K562 (cell line): ENCODE data around the gene BIRC3. TPM values are rescaled to one million over a fixed set of nuclear protein-coding genes. Genes with fewer than 3 reads are reported as not detected.
A peak's percentile ranks its signal among the peaks of the same experiment; 100 is the strongest.
"Not testable (repeated sequence)": the region's sequence is repeated elsewhere in the genome, so short reads cannot be mapped to it uniquely, and the experiment has no call there.

Experiments used
- ATAC-seq: fragments of 200-7000 bp; cut with Tn5 transposase; 3 replicates; pipeline ENCODE4 v1.9.1; 2020; ENCODE audit warnings: moderate library complexity
- BruUV-seq: library from RNA; stranded (reverse); fragments of 400-500 nt; replicated peaks from 2 replicates; lab custom pipeline; 2021; lab: Mats Ljungman, UMichigan
- CTCF ChIA-PET: fragments of 300-600 bp; formaldehyde crosslinking; extraction: SDS; loops from one replicate; lab custom pipeline; 2021; ENCODE audit warnings: low intra/inter-chr PET ratio; lab: Yijun Ruan, JAX
- POLR2A ChIA-PET: fragments of 300-600, 350-650 bp; sonication (Branson Sonifier 250); formaldehyde crosslinking; extraction: SDS; loops from one replicate; lab custom pipeline; 2021; ENCODE audit warnings: antibody characterized with exemption, inconsistent platforms; lab: Yijun Ruan, JAX
- DNase-seq, 4 experiments: peaks; one replicate each; pipeline versions ENCODE4 v3.0.0 to v3.0.0-alpha.2; 2011 to 2018; ENCODE audit warnings: low spot score in 3 of 4, mixed read lengths in 3 of 4; ENCODE audit errors: extremely low read depth in 1 of 4
- FAIRE-seq: peaks from 2 replicates; lab custom pipeline; 2011; peaks lifted over from hg19 to GRCh38; lab: Jason Lieb, UNC
- H2AFZ ChIP-seq: 2 replicates; pipeline ENCODE4 v1.6.0; 2011; ENCODE audit warnings: low read depth, low read length, control low read depth, inconsistent platforms
- H3K27ac ChIP-seq: fragments of 200-600 bp; 3 replicates; pipeline ENCODE4 v1.8.0; 2011; ENCODE audit warnings: low read depth, mild to moderate bottlenecking, control low read depth, inconsistent platforms, low read length, moderate library complexity, mixed read lengths; ENCODE audit errors: extremely low read depth
- H3K27me3 ChIP-seq, 2 experiments: fragments of 300-600 bp in 1 of 2; 2 replicates in 1 of 2; 3 replicates in 1 of 2; pipeline versions ENCODE4 v1.6.0 to v1.8.0; 2011; ENCODE audit warnings: inconsistent platforms in 2 of 2, low read length in 2 of 2, mild to moderate bottlenecking in 1 of 2, mixed read lengths in 1 of 2, moderate library complexity in 1 of 2; ENCODE audit not compliant: control insufficient read depth in 2 of 2, insufficient read depth in 2 of 2
- H3K36me3 ChIP-seq: fragments of 300-600 bp; 3 replicates; pipeline ENCODE4 v1.8.0; 2011; ENCODE audit warnings: mild to moderate bottlenecking, low read length, inconsistent platforms; ENCODE audit not compliant: control insufficient read depth, insufficient read depth
- H3K4me1 ChIP-seq, 2 experiments: fragments of 200-600 bp in 1 of 2; replicated peaks in 1 of 2; 2 replicates in 1 of 2; 3 replicates in 1 of 2; pipeline versions ENCODE4 v1.5.1 to v1.8.0; 2011; ENCODE audit warnings: inconsistent platforms in 2 of 2, low read length in 2 of 2, mild to moderate bottlenecking in 1 of 2, mixed read lengths in 1 of 2, moderate library complexity in 1 of 2; ENCODE audit not compliant: control insufficient read depth in 2 of 2, insufficient read depth in 2 of 2
- H3K4me2 ChIP-seq: 2 replicates; pipeline ENCODE4 v1.6.1; 2011; ENCODE audit warnings: low read length, control low read depth, inconsistent platforms, mixed read lengths; ENCODE audit not compliant: insufficient read depth
- H3K4me3 ChIP-seq: fragments of 200-600 bp; sonication (generic), shearing (Covaris generic); 2 replicates; pipeline ENCODE4 v1.5.1; 2016; ENCODE audit warnings: control low read depth, inconsistent platforms
- H3K79me2 ChIP-seq: fragments of 200-600 bp; 3 replicates; pipeline ENCODE4 v1.8.0; 2011; ENCODE audit warnings: low read length, inconsistent platforms; ENCODE audit not compliant: control insufficient read depth, insufficient read depth
- H3K9ac ChIP-seq, 2 experiments: 2 replicates each; pipeline versions ENCODE4 v1.6.0 to v1.6.1; 2011; ENCODE audit warnings: low read depth in 2 of 2, low read length in 2 of 2, control low read depth in 1 of 2, inconsistent platforms in 1 of 2, mild to moderate bottlenecking in 1 of 2, mixed read lengths in 1 of 2; ENCODE audit not compliant: insufficient read depth in 1 of 2
- H3K9me1 ChIP-seq: one replicate; pipeline ENCODE4 v1.6.0; 2011; ENCODE audit warnings: inconsistent platforms, mild to moderate bottlenecking, low read length, moderate library complexity; ENCODE audit not compliant: control insufficient read depth, insufficient read depth
- H3K9me3 ChIP-seq: replicated peaks from 2 replicates; pipeline ENCODE4 v1.5.1; 2011; ENCODE audit warnings: low read depth, low read length, inconsistent platforms; ENCODE audit not compliant: control insufficient read depth, insufficient read depth
- H4K20me1 ChIP-seq: replicated peaks from 2 replicates; pipeline ENCODE4 v1.6.1; 2011; ENCODE audit warnings: low read length, inconsistent platforms, mixed read lengths; ENCODE audit not compliant: control insufficient read depth, insufficient read depth
- CREB1 ChIP-seq, 2 experiments: sonication (generic) in 1 of 2; formaldehyde crosslinking in 1 of 2; IDR thresholded peaks; 2 replicates each; pipeline versions ENCODE4 v1.6.1 to v1.8.0; 2012 to 2022; ENCODE audit warnings: inconsistent platforms in 1 of 2, mild to moderate bottlenecking in 1 of 2, missing genetic modification reagents in 1 of 2, moderate library complexity in 1 of 2
- MBD2 ChIP-seq: sonication (generic); IDR thresholded peaks from 2 replicates; pipeline ENCODE4 v1.6.1; 2016; ENCODE audit warnings: low read depth, borderline replicate concordance
- WGBS: fragments of 100-300 bp; shearing (Covaris generic); methylation state at CpG from one replicate; pipeline ENCODE4 v1.1.6; 2016; ENCODE audit warnings: low coverage, mixed read lengths; ENCODE audit not compliant: insufficient coverage; ENCODE audit errors: missing lambda C conversion rate; 5-methylcytosine and 5-hydroxymethylcytosine counted together
- in situ Hi-C: fragments of 300-500 bp; cut with MboI; formaldehyde crosslinking; loops from 4 replicates; pipeline ENCODE4 v1.15.0; 2018; ENCODE audit warnings: inconsistent platforms, mixed read lengths
- intact Hi-C: fragments of 100-400 bp; cut with micrococcal nuclease; formaldehyde crosslinking; loops from 2 replicates; pipeline ENCODE4 v1.14.2; 2022
- polyA plus RNA-seq, 8 experiments: library from polyadenylated mRNA; depleted of rRNA in 4 of 8; stranded (reverse) in 5 of 8; unstranded in 3 of 8; fragments of >200 nt; fragmentation: Nextera tagmentation in 2 of 8; fragmentation: Illumina TruSeq in 1 of 8; extraction: Ambion mirVana in 2 of 8; extraction: Trizol in 1 of 8; gene quantifications; 2 replicates each; pipeline versions ENCODE4 v1.2.1 to v1.2.3, GENCODE V29; 2011 to 2014; ENCODE audit warnings: inconsistent platforms in 1 of 8, missing spikeins in 1 of 8
- total RNA-seq, 7 experiments: library from RNA; depleted of rRNA in 6 of 7; stranded (reverse); fragments of >200 nt in 6 of 7; fragmentation: Illumina TruSeq in 2 of 7; extraction: Trizol in 2 of 7; gene quantifications; 2 replicates each; pipeline versions ENCODE4 v1.2.1 to v1.2.3, GENCODE V29; 2011 to 2021; ENCODE audit warnings: low replicate concordance in 1 of 7

BIRC3 gene
- total and polyA plus RNA-seq, 9 of the 15 experiments (the other 6 are each of a cell fraction or from before 2014, with no cell fraction given), result 0.08 to 0.42 (median 0.18) TPM

- H3K4me2 ChIP-seq, result no peak overlapping the region
- H3K27me3 ChIP-seq, result no peaks in the 10 kb centered on the region; a peak in 1 of 5 replicates
- DNase-seq, result no peak
- in situ Hi-C loops (no loop called here), intact Hi-C loops (no loop called here)
- H3K36me3 ChIP-seq, result no peaks in the 10 kb centered on the region; the same call in 2 of the 3 replicates
- H3K9ac ChIP-seq, result no peak overlapping the region
- H3K27ac ChIP-seq, result no peak overlapping the region
- H3K9me3 ChIP-seq, result no peaks in the 10 kb centered on the region
- TF ChIP-seq MBD2, result no peak
- no peak for TF ChIP-seq CREB1 (IDR thresholded peaks at IDR 0.05)
- no peak for TF ChIP-seq CREB1 (CRISPR knock-in tag; IDR thresholded peaks at IDR 0.05)
- no peaks in the 10 kb centered on the region for H3K79me2 ChIP-seq
- peaks cover 3 to 11% of the 10 kb centered on the region in 2 experiments; a peak in 4 of 5 replicates for H3K4me1 ChIP-seq
- ChIA-PET CTCF (no interaction called here), POLR2A (no interaction called here)
- ATAC-seq, result no peak
- H4K20me1 ChIP-seq, result no peaks in the 10 kb centered on the region
- no peak for FAIRE-seq
- no TSS peak for BruUV-seq
- H3K9me1 ChIP-seq, result no peaks in the 10 kb centered on the region
- H3K4me3 ChIP-seq, result no peak overlapping the region
- no peak overlapping the region for H2AFZ ChIP-seq
Measured at GRCh38 chr11:102338479-102339010, 21.3 kb downstream of the BIRC3 start.

GRCh38 chr11:102341311-102341710, 24.0 kb downstream of the BIRC3 start:
- not testable (repeated sequence) for H3K27ac ChIP-seq, H3K4me2 ChIP-seq, H3K9me1 ChIP-seq, DNase-seq, FAIRE-seq, H3K9ac ChIP-seq, H3K9me3 ChIP-seq, H3K36me3 ChIP-seq, H3K27me3 ChIP-seq, BruUV-seq, H3K4me3 ChIP-seq, ATAC-seq, H4K20me1 ChIP-seq, H3K79me2 ChIP-seq
- POLR2A ChIA-PET, result interaction anchor here (0.6 to 1.6 kb wide), 7 partner anchors 9 to 105 kb away, joined by 3 to 6 read pairs (median 4); no protein-coding TSS in a partner anchor
- in situ Hi-C loops (loop anchor here (5.0 kb wide), 2 partner anchors 54 to 156 kb away; no protein-coding TSS in a partner anchor), intact Hi-C loops (loop anchor here (1.0 to 2.0 kb wide), 4 partner anchors 53 to 325 kb away; no protein-coding TSS in a partner anchor)
- peaks cover 3 to 19% of the 10 kb centered on the region in 2 experiments; a peak in 4 of 5 replicates for H3K4me1 ChIP-seq
- CTCF ChIA-PET, result interaction anchor here (1.1 to 1.7 kb wide), 3 partner anchors 155 to 271 kb away, joined by 3 to 12 read pairs (median 3); no protein-coding TSS in a partner anchor
- WGBS, result 27% methylated on average over 7 of the region's 7 CpGs
- peak overlapping the region; percentile 57; the same call in 1 of the 2 replicates for H2AFZ ChIP-seq
